ENCODE measurements around the gene PDLIM5. TPM values are rescaled to one million over a fixed set of nuclear protein-coding genes. Genes with fewer than 3 reads are reported as not detected.
"Not testable (repeated sequence)": the region's sequence is repeated elsewhere in the genome, so short reads cannot be mapped to it uniquely, and the experiment has no call there.

Gene PDLIM5
- total RNA-seq, 1 experiment from 2014 or later = 14.1 TPM

DNA sequence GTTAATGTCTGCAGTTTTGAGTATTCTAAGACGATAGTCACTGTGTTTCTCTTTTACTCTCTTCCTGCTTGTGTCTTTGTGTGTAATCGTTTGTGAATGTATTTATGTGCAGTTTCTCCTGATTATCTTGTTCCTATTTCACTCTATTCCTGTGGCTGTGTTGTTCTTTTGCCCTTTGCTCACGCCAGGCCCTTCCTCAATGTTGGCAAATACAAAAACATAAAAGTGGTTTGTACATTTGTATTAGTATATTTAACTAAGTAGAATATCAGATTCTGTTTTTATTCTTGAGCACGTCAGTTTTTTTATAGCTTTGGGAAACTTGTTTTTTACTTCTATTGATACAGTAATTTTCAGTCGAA is 198.4 kb downstream of the PDLIM5 start:
- no peak for DNase-seq (ENCODE audit: low spot score)

DNA sequence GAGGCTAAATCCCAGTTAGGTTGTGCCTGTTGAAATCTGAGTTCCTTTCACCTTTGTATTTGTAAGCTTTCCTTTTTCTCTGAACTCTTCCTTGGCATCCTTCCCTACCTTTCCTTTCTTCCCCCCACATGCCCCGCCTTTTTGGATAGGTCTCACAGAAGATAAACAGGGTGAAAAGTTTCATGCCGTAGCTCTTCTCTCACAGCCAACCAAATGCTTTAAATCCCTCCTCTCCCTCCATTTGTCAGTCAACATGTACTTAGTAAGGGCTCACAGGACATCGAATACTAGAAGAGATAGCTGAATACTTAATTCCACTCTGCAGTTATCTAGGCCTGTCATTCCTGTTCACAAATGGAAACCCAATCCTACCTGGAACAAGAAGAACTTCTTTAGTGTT is 198.9 kb downstream of the PDLIM5 start:
- no peak for DNase-seq (ENCODE audit: low spot score)

DNA sequence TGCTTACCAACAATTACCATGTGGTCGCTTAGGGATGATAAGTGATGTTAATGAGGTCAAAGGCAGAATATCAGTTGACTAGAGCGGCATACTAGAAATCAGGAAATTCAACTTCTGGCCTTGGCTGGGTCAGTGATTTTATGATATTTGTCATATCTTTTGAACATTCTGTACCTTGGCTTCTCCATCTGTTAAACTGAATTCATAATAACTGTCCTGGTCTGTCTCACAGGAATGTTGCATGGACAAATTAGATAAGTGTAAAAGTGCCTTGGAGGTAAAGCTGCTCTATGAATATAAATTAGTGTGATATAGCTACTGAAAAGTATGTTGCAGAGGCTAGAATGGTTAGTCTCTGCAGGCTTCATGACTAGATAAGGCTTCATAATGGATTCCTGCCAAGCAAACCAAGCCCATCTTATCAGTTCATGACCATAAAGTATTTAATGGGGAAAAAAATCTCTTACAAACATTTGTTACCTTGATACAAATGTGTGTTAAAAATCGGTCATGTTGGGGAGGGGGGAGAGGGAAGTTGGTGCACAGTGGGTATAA is 201.4 kb downstream of the PDLIM5 start:
- DNase-seq (ENCODE audit: low spot score) = no peak

DNA sequence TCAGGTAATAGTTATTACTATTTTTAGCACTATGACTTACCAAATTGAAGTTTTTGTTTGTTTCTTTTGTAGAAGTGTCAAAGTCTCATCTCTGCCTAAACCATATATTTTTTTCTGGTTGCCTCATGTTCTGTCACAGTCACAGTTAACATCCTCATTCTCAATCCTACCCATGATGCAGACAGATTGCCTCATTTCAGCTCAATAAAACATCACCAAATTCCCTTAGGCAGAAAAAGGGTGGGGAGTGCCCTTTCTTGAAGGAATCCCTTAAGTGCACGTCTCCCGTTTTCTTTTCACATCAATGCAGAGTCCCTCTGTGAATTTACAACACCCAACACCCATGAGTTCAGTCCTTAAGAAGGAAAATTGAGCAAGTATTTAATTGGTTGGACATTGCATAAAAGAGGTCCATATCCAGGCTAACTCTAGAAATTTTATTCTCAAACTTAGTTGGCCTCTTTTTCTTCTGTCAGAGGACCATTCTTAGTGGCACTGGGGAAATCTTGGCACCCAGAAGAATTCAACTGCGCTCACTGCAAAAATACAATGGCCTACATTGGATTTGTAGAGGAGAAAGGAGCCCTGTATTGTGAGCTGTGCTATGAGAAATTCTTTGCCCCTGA is 202.4 kb downstream of the PDLIM5 start:
- no peak for DNase-seq (ENCODE audit: low spot score)

DNA sequence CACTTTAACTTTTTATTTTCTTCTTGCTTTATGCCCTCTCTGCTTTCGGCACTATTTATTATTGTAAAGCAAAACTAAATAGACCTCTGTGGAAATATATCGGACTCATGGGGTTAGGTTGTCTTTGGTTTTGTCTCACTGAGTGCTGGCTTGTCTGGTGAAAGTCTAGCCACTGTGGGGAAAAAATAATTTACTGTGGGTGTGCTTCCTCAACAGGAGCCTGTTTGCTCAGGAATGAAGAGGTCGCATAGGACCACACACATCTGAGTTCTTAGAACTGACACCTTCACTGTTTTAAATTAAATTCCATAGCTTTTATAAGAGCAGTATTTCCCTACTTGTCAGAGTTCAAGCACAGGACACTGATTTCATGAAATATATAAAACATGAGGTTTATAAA is 203.0 kb downstream of the PDLIM5 start:
- DNase-seq (ENCODE audit: low spot score) = no peak

DNA sequence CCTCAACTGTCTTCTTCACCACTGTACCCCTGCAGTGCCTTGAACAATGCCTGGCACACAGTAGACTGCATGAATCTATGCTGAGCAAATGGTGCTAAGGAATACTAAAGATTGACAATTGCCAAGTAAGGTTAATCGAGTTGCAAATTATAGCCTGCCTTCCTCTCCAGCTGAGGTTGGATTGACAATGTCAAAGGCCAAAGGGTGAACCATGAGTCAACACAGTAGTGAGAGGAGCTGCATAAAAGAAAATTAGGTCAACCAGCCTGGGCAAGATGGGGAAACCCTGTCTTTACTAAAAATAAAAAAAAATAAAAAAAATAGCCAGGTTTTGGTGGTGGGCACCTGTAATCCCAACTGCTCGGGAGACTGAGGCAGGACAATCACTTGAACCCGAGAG is 208.9 kb downstream of the PDLIM5 start:
- DNase-seq (ENCODE audit: low spot score) = no peak

DNA sequence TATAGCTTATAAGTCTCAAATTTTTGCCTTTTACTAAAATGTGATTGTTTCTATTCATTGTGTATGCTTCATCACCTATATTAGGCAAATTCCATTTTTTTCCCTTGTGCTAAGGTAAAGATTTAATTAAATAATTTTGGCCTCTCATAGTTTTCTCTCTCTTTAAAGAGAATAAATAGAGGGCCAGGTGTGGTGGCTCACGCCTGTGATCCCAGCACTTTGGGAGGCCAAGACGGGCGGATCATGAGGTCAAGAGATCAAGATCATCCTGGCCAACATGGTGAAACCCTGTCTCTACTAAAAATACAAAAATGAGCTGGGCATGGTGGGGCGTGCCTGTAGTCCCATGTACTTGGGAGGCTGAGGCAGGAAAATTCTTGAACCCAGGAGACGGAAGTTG is 213.3 kb downstream of the PDLIM5 start:
- DNase-seq (ENCODE audit: low spot score) = not testable (repeated sequence)

DNA sequence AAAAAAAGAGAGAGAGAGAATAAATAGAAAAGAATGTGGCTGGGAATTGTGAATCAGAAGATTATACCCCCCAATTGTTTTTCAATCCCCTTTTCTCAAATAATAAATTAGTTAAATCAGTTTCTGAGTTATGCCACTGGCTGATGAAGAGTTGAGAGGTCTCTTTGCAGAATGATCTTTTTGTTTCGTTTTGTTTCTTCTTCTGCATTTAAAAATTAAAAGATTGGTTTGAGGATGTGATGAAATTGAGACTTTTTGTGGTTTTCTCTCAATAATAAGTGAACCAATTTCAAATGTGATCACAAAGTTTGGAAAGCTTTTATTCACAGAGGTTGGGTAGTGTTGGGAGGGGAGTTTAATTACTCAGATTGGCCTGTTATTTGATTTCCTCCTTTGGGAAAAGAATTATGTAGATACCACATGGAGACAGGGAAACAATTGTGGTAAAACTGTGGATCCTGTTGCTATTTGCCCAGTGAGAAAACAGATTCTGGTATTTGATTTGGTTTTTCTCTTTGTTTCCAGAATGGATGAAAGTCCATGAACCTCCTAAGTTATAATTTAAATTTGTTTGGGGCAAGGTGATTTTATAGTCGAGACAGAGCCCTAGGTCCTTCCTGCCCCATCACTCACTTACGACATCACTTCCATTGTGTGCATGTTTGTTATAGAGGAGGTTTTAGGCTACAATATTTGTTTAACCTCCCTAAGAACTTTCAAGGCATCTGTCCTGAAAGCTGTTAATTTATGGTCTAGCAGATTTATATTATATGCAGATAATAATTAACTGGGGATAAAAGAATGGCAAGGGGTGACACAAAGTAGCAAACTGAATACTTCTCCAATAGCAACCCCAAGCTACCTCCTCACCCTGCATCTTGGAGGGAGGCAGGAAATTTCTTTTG is 214.0 kb downstream of the PDLIM5 start:
- DNase-seq (ENCODE audit: low spot score) = no peak

DNA sequence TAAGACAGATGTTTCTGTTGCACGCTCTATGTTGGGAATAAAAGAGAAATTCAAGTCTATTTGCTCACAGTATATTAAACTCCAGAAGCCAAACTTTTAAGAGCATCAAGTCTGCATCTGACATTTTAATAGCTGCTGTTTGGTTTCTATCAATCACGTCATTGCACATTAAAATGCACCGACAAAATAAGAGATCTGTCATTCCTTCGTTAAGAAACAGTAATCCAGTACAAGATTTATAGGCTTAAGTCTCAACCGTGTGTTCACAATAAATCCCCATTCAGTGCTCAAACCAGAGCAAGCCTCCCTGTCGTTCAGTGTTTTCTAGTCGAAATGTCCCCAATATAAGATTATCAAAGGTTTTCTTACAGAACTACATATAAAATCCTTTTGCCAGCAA is 217.0 kb downstream of the PDLIM5 start:
- DNase-seq (ENCODE audit: low spot score) = no peak

DNA sequence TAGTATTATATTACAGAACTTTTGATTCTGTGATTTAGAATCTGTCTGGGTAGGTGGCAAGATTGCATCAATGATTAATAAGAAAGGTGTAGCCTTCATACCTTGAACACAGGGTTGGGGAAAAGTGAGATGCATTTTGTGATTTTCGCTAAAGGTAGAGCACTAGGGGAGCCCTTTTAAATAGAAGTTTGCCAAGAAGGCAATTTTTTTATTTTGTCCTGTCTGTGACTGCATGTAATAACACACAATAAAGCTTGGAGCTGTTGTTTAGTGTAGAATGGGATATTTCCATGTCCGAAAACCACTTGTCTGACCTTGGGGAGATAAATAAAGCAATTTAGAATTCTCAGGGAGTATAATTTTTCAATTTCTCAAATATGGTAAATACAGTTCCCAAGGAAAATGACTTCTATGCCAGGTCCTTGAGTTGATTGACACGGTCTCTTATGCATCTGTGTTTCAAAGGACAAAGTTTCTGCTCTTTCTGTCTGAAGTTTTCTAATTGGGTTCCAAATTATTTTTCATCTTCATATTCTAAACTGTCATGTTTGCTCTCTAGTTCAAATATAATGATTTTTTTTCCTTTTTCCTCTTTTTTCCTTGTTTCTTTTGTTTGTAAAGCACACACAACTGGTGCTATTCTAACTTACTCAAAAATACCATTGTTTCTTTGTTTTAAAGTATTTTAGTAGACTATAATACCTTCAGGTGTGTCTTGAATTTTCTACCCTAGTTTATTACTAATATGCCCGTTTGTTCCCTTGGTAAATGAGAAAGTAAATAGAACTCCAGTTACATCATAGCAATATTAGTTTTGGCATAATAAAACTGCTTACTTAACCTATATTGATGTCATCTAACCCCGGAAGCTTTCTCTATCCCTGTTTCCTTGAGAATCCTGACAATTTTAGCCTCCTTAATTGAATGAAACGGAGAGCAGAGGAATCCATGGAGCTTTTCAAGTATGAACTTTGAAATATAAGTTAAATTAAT is 218.2 kb downstream of the PDLIM5 start:
- DNase-seq (ENCODE audit: low spot score) = no peak

DNA sequence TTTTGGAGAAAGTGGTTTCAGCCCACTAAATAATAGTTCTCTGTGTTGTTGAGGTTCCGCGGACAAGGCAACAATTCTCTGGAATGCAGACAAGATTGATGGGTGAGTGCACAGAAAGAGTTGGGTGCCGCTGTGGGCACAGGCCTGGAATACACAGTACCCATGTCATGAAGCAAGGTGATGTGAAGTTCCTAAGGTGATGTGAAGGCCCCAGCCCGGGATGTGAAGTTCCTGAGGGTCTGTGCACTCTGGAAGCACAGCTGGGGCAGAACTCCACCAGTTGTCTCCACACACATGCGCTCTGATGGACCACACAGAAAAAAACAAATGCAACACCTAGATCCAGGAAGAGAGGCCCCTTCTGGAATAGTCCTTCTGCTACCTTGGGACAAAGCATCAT is 219.4 kb downstream of the PDLIM5 start:
- no peak for DNase-seq (ENCODE audit: low spot score)

DNA sequence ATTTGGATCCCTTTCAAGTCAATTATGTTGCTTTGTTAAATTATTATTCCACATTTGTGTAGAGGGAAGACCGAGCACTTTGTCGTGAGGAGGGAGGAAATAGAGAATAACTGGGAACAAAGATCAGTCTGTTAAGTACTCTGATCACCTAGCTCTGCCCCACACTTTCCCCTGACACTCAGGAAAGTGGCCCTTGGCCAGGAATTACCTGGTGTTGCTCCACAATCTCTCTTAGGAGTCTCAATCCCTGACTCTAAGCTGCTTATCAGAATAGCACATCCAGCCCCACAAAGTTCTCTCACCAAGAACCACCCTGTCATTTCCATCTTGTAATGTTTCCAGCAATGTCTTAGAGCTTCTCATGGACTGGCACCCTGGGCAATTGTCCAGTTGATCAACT is 222.2 kb downstream of the PDLIM5 start:
- DNase-seq (ENCODE audit: low spot score) = no peak

DNA sequence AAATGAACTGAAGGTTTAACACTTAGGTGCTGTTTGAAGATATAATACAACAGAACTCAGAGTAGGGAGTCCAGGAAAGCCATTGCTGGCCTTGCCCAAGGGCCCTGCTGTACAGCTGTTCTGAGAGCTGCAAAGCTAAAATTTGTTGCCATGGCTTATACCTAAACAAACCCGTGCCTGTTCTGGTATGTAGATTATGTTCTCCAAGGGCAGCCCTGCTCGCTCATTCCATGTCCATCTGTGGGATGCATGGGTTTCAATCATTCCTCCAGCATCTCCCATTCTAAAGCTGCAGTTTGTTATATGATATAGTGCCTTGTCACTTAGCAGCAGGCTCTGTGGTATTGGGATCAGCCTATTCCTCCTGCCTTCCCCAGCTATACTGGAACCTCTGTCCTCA is 225.2 kb downstream of the PDLIM5 start:
- DNase-seq (ENCODE audit: low spot score) = no peak

DNA sequence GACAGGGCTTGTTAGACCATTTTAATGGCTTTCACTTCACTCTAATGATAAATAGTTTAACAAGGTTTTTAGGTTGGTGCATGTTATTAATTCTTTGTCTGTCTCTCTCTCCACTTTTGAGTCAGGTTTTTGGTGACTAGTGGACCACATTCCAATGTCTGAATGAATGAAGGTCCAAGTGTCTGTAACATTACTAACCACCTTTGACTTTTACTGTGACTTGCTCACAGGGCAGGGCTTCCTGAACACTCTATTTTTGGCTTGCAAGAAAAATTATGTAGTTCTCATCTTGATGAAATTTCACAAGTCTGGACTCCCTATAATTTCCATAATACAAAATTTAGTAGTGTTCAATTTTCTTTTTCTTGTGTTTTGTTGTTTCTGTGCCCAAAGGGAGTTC is 227.2 kb downstream of the PDLIM5 start:
- no peak for DNase-seq (ENCODE audit: low spot score)

DNA sequence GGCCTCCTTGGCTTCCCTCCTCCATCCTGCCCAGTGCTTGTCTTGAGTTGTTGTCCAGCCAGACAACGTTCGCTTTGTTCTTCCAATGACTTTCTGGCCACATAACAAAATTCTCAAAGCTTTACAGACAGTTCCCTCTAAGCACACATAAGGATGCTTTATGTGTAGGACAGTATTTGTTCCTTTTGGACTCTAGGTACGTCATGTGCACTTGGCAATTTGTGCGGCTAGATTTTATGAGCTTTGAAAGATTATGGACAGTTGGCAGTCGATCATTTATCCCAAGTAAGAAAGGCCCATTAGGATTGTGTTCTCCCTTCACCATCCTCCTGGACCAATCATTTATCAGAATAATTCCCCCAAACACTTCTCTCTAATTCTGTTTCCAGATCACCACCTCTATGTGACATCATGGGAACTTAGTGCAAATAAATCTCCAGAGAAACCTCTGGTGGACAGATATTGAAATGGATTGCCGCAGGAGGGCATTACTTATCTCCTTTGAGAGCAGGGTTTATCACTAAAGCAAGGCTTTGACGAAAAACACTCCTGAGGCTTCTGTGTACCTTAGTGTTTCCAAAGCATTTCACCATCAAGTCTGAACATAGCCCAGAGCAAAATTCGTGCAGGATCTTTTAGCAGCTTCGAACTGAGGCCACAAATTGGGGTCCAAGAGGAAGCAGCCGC is 228.6 kb downstream of the PDLIM5 start:
- DNase-seq (ENCODE audit: low spot score) = no peak

DNA sequence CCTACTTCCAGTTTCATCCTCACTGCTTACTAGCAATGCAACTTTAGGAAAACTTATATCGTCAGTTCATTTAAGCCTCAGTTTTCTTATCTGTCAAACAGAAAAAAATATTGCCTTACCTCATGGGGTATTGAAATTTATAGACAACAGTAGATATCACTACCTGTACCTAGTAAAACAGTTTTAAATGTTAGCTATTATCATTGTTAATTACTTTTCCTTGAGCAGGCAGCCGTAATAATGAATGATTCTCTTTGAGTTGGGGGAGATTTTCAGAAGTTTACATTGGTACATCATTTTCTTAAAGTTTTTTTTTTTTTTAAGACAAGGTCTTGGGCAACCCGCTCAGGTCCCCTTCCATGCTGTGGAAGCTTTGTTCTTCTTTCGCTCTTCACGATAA is 234.3 kb downstream of the PDLIM5 start:
- DNase-seq (ENCODE audit: low spot score) = no peak

DNA sequence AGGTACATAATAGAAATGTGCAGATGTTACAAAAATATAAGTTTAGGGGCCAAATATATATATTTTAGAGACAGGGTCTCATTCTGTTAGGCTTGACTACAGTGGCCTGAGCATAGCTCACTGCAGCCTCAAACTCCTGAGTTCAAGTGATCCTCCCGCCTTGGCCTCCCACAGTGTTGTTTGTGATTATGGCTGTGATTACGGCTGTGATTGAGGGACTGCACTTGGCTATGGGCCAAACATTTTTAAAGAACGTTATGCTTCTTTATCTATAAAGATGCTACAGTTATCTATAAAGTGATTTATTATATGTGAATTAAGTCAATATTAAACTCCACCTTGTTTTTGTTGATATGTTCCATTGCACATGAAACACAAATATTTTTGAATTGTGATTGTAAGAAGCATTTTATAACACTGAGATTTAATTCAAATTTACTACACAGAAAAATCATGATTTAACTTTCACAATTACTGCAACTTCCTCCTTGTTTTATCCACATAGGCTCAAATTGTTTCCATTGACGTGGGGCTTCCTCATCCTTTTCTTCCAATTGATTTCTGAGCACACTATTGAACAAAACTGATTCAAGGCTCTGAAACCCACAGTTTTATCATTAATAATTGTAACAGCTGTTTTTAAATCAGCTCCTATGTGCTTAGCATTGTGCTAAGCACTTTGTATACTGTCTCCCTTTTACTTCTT is 237.6 kb downstream of the PDLIM5 start:
- DNase-seq (ENCODE audit: low spot score) = no peak

DNA sequence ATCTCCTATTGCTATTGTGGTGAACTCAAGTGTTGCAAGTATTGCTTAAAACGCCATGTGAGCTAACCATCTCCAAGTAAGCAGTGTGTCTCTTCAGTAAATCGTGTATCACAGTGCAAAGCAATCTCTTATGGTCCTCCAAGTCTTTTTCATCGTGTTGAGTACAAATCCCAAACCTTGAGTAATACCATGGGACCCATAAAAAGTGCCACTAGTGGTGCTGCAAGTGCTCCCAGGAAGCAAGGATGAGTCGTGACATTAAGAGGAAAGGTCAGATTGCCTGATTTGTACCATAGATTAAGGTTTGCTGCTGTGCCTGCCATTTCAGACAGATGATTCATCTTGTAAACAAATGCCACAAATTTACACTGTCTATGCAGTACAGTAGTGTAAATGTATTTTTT is 239.1 kb downstream of the PDLIM5 start:
- DNase-seq (ENCODE audit: low spot score) = peak; percentile 15

DNA sequence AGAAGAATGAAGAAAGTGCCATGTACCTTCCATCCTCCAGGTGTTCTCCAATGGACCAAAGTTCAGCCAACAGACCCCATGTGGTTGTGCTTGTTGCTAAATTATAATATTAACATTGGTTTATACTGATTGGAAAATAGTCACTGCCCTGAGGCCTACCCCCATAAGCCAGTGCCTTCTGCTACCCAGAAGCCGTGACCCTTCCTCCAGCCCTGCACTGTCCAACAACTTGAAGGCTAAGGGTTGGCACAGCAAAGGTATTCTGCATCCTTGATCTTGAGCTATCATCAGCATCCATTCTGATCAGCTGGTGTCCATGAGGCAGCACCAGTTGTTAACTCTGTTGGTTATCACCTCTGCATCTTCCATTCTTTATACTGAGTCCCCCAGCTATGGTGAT is 239.8 kb downstream of the PDLIM5 start:
- DNase-seq (ENCODE audit: low spot score) = no peak

DNA sequence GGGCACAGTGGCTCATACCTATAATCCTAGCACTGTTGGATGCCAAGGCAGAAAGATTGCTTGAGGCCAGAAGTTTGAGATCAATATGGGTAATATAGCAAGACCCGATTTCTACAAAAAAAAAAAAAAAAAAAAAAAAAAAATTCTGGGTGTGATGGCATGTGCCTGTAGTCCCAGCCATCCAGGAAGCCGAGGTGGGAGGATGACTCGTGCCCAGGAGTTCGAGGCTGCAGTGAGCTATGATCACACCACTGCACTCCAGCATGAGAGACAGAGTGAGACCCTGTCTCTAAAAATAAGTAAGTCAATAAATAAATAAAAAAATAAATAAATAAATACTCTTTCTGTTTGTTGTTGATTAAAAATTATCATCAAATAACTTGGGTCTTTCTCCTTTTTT is 243.6 kb downstream of the PDLIM5 start:
- DNase-seq (ENCODE audit: low spot score) = no peak

DNA sequence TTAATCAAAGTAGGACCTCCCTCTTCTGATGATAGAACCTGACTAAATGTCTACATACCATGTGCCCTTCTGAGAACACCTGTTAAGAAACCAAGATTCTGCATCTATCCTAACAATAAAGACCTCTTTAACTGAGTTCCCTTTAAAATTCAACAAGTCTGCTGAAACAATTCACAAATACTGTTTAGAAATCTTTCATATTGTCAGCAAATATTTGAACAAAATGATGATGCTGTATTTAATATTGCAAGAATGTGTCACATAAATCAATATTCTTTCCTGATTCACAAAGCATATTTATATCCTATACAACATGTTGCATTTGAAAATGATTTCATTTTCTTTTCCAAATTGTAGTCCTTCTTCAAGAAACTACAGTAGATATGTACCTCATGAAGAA is 246.4 kb downstream of the PDLIM5 start:
- no peak for DNase-seq (ENCODE audit: low spot score)
